Hepatocyte (in vitro differentiated cells): ENCODE data around the gene CAV2.

Source experiments
- EZH2 ChIP-seq: fragments of 200-600 bp; sonication (generic); IDR thresholded peaks from 2 replicates; pipeline ENCODE4 v1.6.1; 2016; ENCODE audit warnings: antibody characterized with exemption, mild to moderate bottlenecking, borderline replicate concordance
- EZH2phosphoT487 ChIP-seq: fragments of 200-600 bp; sonication (generic); IDR thresholded peaks from one replicate; pipeline ENCODE4 v1.6.1; 2018; ENCODE audit warnings: antibody characterized with exemption, mild to moderate bottlenecking, low read depth, moderate library complexity; ENCODE audit not compliant: unreplicated experiment, severe bottlenecking
- TF ChIP-seq, protein P1 (sequence below): fragments of 200-600 bp; sonication (generic); IDR thresholded peaks from 2 replicates; pipeline ENCODE4 v1.5.1; 2016; ENCODE audit warnings: antibody characterized with exemption, mild to moderate bottlenecking; ENCODE audit not compliant: poor library complexity

DNA sequence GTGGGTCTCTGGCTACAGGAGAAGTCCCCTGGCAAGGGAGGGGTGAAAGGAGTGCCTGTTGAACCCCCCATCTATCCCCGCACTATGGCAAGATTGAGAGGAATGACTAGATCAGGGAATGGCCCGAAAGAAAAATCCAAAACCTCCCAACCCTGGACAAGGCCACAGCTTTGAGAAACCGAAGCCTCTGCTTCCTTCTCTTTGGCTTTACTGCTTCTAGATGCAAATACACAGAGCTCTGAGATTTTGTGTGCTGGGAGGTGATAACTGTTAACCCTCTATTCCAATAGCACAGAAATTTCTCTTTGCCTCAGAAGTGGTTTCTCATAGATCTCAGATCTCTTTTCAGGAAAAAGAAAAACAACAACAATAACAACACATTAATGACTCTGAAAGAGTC is 40.3 kb downstream of the CAV2 start:
- TF ChIP-seq, protein P1, sequence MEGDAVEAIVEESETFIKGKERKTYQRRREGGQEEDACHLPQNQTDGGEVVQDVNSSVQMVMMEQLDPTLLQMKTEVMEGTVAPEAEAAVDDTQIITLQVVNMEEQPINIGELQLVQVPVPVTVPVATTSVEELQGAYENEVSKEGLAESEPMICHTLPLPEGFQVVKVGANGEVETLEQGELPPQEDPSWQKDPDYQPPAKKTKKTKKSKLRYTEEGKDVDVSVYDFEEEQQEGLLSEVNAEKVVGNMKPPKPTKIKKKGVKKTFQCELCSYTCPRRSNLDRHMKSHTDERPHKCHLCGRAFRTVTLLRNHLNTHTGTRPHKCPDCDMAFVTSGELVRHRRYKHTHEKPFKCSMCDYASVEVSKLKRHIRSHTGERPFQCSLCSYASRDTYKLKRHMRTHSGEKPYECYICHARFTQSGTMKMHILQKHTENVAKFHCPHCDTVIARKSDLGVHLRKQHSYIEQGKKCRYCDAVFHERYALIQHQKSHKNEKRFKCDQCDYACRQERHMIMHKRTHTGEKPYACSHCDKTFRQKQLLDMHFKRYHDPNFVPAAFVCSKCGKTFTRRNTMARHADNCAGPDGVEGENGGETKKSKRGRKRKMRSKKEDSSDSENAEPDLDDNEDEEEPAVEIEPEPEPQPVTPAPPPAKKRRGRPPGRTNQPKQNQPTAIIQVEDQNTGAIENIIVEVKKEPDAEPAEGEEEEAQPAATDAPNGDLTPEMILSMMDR, result no peak
- TF ChIP-seq EZH2phosphoT487 (no peak), EZH2 (no peak)
